Measurements from ENCODE around the gene BEND4.

DNA sequence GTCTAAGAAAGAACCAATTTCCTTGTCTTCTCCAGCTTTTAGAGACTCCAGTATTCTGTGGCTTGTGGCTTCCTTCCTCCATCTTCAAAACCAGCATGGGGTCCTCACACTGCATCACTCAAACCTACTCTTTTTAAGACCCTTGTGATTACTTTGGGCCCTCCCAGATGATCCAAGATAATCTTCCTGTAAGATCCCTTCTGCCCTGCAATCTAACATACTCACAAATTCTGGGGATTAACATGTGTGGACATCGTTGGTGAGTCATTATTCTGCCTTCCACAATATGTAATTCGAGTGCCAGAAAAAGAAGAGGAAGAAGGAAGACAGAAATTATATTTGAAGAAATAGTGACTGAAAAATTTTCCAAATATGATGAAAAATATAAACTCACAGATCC, 47.9 kb downstream of the BEND4 start:
- TF ChIP-seq POLR2A (IDR thresholded peaks at IDR 0.05; ENCODE audit: low read depth), result no peak
- TF ChIP-seq, protein P1, sequence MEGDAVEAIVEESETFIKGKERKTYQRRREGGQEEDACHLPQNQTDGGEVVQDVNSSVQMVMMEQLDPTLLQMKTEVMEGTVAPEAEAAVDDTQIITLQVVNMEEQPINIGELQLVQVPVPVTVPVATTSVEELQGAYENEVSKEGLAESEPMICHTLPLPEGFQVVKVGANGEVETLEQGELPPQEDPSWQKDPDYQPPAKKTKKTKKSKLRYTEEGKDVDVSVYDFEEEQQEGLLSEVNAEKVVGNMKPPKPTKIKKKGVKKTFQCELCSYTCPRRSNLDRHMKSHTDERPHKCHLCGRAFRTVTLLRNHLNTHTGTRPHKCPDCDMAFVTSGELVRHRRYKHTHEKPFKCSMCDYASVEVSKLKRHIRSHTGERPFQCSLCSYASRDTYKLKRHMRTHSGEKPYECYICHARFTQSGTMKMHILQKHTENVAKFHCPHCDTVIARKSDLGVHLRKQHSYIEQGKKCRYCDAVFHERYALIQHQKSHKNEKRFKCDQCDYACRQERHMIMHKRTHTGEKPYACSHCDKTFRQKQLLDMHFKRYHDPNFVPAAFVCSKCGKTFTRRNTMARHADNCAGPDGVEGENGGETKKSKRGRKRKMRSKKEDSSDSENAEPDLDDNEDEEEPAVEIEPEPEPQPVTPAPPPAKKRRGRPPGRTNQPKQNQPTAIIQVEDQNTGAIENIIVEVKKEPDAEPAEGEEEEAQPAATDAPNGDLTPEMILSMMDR (IDR thresholded peaks at IDR 0.05), result no peak

All from esophagus muscularis mucosa (tissue), 3 donors.